ENCODE measurements around the gene HTT. TPM values are rescaled to one million over a fixed set of nuclear protein-coding genes. Genes with fewer than 3 reads are reported as not detected.

The HTT gene
- total and polyA plus RNA-seq, 2 of the 13 experiments (the other 11 are each of a cell fraction or from before 2014, with no cell fraction given), result 17.5 to 19.5 TPM

DNA sequence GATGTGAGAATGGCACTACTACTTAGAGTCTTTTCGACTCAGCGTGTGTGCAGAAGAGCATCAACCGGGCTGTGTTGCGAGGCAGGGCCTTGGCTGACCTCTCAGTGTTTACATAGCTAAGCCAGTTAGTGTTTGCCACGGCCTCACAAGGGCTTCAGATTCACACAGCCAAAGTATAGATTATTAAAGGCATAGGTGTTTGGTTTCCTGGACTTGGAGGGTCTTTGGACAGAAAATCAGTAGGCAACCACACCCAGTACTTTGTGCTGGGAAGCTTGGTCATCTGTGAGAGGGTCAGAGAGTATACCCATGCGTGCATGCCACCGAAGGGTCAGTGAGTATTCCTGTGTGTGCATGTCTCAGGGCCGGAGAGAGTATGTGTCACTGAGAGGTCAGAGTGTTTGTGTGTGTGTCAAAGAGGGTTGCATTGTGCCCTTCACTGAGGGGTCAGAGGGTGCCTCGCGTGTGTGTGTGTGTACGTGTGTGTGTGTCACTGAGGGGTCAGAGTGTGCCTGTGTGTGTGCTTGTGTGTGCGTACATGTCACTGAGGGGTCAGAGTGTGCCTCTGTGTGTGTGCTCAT lies 104.7 kb downstream of the HTT start (continued):
- TF ChIP-seq, protein P1, sequence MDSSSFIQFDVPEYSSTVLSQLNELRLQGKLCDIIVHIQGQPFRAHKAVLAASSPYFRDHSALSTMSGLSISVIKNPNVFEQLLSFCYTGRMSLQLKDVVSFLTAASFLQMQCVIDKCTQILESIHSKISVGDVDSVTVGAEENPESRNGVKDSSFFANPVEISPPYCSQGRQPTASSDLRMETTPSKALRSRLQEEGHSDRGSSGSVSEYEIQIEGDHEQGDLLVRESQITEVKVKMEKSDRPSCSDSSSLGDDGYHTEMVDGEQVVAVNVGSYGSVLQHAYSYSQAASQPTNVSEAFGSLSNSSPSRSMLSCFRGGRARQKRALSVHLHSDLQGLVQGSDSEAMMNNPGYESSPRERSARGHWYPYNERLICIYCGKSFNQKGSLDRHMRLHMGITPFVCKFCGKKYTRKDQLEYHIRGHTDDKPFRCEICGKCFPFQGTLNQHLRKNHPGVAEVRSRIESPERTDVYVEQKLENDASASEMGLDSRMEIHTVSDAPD (CRISPR knock-in tag; IDR thresholded peaks at IDR 0.05), result peak; percentile 54; the same call in 1 of the 2 replicates
- no peak for TF ChIP-seq ZNF75D (CRISPR knock-in tag; IDR thresholded peaks at IDR 0.05; ENCODE audit: borderline replicate concordance)
- no peak for TF ChIP-seq NPAS2 (CRISPR knock-in tag; IDR thresholded peaks at IDR 0.05; ENCODE audit: borderline replicate concordance)
- TF ChIP-seq, protein P2, sequence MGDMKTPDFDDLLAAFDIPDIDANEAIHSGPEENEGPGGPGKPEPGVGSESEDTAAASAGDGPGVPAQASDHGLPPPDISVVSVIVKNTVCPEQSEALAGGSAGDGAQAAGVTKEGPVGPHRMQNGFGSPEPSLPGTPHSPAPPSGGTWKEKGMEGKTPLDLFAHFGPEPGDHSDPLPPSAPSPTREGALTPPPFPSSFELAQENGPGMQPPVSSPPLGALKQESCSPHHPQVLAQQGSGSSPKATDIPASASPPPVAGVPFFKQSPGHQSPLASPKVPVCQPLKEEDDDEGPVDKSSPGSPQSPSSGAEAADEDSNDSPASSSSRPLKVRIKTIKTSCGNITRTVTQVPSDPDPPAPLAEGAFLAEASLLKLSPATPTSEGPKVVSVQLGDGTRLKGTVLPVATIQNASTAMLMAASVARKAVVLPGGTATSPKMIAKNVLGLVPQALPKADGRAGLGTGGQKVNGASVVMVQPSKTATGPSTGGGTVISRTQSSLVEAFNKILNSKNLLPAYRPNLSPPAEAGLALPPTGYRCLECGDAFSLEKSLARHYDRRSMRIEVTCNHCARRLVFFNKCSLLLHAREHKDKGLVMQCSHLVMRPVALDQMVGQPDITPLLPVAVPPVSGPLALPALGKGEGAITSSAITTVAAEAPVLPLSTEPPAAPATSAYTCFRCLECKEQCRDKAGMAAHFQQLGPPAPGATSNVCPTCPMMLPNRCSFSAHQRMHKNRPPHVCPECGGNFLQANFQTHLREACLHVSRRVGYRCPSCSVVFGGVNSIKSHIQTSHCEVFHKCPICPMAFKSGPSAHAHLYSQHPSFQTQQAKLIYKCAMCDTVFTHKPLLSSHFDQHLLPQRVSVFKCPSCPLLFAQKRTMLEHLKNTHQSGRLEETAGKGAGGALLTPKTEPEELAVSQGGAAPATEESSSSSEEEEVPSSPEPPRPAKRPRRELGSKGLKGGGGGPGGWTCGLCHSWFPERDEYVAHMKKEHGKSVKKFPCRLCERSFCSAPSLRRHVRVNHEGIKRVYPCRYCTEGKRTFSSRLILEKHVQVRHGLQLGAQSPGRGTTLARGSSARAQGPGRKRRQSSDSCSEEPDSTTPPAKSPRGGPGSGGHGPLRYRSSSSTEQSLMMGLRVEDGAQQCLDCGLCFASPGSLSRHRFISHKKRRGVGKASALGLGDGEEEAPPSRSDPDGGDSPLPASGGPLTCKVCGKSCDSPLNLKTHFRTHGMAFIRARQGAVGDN (CRISPR knock-in tag; IDR thresholded peaks at IDR 0.05), result peak; percentile 57
- no peak for TF ChIP-seq ZXDC (CRISPR knock-in tag; IDR thresholded peaks at IDR 0.05)
- TF ChIP-seq ZNF230 (CRISPR knock-in tag; IDR thresholded peaks at IDR 0.05), result no peak
- TF ChIP-seq CC2D1A (CRISPR knock-in tag; IDR thresholded peaks at IDR 0.05), result no peak
- TF ChIP-seq, protein P3, sequence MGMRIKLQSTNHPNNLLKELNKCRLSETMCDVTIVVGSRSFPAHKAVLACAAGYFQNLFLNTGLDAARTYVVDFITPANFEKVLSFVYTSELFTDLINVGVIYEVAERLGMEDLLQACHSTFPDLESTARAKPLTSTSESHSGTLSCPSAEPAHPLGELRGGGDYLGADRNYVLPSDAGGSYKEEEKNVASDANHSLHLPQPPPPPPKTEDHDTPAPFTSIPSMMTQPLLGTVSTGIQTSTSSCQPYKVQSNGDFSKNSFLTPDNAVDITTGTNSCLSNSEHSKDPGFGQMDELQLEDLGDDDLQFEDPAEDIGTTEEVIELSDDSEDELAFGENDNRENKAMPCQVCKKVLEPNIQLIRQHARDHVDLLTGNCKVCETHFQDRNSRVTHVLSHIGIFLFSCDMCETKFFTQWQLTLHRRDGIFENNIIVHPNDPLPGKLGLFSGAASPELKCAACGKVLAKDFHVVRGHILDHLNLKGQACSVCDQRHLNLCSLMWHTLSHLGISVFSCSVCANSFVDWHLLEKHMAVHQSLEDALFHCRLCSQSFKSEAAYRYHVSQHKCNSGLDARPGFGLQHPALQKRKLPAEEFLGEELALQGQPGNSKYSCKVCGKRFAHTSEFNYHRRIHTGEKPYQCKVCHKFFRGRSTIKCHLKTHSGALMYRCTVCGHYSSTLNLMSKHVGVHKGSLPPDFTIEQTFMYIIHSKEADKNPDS (CRISPR knock-in tag; IDR thresholded peaks at IDR 0.05), result peak; percentile 73
- no peak for TF ChIP-seq CHD4 (IDR thresholded peaks at IDR 0.05; ENCODE audit: borderline replicate concordance, low read length)
- no peak for TF ChIP-seq ZNF709 (CRISPR knock-in tag; IDR thresholded peaks at IDR 0.05)
- peak; percentile 27 to 70; a peak in 3 of 4 replicates for TF ChIP-seq NR2F1 (CRISPR knock-in tag; IDR thresholded peaks at IDR 0.05)
- TF ChIP-seq ZNF749 (CRISPR knock-in tag; IDR thresholded peaks at IDR 0.05; ENCODE audit: borderline replicate concordance), result no peak
- no peak for TF ChIP-seq SMAD9 (CRISPR knock-in tag; IDR thresholded peaks at IDR 0.05)
- TF ChIP-seq ZSCAN20 (CRISPR knock-in tag; IDR thresholded peaks at IDR 0.05; ENCODE audit: borderline replicate concordance), result no peak
- peak; percentile 57; the same call in 1 of the 2 replicates for TF ChIP-seq REPIN1 (CRISPR knock-in tag; IDR thresholded peaks at IDR 0.05; ENCODE audit: borderline replicate concordance, low read depth)
- no peak for TF ChIP-seq TEAD3 (CRISPR knock-in tag; optimal IDR thresholded peaks at IDR 0.05; ENCODE audit: borderline replicate concordance)
- TF ChIP-seq TRIM22 (IDR thresholded peaks at IDR 0.05), result no peak

All from HepG2 (cell line).